ENCODE results near the gene ROCK2.

GRCh38 chr2:11179899-11180298 is 164.5 kb downstream of the ROCK2 start:
- TF ChIP-seq POLR2AphosphoS5 (IDR thresholded peaks at IDR 0.05) (no peak), CTCF (IDR thresholded peaks at IDR 0.05) (no peak), POLR2A (IDR thresholded peaks at IDR 0.05; ENCODE audit: low read depth) (no peak), EP300 (IDR thresholded peaks at IDR 0.05) (no peak)
